OCI-M2 (cell line): ENCODE data around the gene MEX3C.

Experiments
- DNase-seq: peaks from one replicate; lab custom pipeline; 2025; ENCODE audit not compliant: unreplicated experiment; lab: John Stamatoyannopoulos, UW

Gene MEX3C

DNA sequence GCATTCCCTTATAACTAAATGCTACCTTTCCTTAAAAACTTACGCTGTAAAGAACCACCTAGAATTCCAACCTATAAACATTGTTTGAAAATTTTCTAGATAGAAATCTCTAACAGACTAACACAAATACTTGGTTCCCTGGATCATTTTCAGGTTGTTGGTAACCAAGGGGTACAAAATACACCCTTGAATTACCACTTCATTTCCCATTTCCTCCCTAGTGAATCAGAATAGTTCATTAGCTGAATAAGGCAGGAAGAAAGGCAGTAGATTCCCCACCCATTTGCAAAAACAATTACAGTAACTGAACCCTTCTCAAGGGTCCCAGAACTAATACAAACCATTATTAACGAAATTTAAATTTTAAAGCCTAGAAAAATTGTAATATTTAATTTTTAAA is 5.5 kb downstream of the MEX3C start:
- no peak for DNase-seq

DNA sequence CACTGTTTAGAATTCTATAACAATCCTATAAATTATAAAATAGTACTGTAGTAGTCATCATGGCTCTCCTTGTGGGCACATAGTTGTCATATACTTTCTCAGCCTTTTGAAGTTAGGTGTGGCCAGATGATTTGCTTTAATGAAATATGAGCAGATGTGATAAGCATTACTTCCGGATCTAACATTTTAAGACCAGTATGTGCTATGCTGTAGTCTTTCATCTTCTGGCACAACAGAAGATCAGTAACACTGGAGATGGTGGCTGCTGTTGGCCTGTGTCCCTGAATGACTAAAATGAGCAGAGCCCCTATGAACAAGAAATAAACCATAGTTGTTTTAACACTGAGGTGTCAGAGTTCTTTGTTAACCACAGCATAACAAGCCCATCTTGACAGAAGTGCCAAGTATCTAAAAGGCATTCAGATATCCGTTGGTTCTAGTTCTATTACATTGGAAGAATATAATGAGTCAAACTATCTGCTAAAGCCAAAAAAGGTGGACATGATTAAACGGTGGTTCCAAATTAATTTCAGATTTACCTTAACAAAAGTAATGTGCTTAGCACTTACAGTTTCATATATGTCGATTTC is 6.3 kb downstream of the MEX3C start:
- no peak for DNase-seq

DNA sequence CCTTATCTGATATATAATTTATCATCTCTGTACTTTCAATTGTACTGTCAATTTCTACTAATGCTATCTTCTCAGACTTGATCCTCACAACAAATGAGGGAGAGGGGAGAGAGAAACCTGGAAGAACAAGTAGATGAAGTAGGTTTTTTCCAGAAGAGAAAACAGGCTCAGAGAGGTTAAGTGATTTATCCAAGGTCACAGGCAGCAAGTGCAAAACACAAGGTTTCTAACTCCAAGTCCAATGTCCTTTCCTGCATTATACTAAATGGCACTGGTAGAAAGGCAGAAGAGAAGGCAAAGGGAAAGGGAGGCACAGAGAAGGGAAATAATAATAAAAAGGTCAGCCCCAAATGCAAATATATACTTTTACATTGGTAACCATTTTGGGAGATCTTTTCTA is 7.5 kb downstream of the MEX3C start:
- no peak for DNase-seq

DNA sequence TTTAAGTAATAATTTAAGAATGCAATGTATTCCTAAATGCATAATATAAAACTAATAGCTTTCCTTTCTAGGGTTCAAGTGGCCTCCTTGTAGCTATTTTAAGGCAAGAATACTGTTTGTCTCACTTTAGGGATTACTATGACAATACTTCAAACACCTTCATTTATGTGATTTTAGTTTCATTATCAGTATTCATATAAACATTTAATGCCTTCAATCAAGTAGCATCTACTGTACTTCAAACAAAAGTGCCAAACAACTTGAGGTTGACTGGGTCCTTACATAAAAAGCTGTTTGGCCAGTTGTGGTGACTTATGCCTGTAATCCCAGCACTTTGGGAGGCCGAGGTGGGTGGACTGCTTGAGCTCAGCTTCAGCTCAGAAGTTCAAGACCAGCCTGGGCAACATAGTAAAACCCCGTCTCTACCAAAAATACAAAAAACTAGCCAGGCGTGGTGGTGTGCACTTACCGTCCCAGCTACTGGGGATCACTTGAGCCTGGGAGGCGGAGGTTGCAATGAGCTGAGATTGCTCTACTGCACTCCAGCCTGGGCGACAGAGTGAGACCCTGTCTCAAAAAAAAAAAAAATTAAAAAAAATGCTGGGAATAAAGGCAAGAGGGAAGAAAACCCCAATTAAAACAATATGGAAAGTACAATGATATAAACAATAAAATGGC is 9.3 kb downstream of the MEX3C start:
- DNase-seq, result no peak

DNA sequence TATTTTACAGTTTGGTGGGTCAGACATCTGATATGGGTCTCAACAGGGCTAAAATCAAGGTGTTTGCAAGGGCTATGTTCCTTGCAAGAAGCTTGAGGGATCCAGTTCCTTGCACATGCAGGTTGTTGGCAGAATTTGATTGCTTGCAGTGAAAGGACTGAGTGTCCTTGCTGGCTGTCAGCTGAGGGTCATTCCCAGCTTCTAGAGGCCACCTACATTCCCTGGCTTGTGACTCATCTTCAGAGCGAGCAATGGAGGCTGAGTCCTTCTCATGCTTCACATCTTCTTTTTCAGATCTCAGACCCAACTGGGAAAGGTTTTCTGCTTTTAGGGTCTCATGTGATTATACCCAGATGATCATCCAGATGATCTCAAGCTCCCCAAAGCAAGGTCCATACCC is 12.4 kb downstream of the MEX3C start:
- no peak for DNase-seq

DNA sequence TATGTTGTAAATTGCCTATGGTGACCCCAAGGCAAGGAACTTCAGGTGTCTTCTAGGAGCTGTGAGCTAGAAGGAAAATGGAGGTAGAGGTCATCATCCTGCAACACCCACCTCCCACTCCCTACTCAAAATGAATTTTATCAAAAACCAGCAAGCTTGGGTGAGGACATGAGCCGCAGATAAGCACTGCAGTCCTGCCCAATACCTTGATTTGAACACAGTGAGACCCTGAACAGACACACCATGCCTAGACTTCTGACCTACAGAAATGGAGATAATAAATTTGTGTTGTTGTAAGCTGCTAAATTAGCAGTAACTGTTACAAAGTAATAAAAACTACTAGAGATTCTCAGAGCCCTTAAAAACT is 13.4 kb downstream of the MEX3C start:
- no peak for DNase-seq

DNA sequence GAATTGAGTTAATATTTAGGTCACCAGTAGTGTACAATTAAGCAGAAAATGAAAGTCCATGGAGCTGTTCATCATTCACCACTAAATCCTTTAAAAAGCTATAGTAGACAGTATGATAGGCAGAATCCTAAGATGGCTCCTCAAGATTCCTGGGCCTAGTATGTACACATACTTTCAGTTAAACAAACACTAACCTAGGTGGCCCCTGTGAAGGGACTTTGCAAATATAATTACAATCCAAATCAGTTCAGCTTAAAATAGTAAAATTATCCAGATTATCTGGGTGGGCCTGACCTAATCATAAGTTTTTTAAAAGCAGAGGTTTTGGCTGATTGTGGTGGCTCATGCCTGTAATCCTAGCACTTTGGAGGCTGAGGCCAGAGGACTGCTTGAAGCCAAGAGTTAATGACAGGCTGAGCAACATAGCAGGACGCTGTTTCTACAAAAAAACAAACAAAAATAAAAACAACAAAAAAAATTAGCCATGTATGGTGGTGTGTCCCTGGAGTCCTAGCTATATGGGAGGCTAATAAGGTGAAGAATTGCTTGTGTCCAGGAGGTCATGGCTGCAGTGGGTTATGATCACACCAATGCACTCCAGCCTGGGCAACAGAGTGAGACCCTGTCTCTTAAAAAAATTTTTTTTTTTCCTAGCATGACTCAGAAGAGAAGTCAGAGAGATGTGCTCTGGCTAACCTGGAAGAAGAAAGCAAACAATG is 13.9 kb downstream of the MEX3C start:
- DNase-seq, result no peak

DNA sequence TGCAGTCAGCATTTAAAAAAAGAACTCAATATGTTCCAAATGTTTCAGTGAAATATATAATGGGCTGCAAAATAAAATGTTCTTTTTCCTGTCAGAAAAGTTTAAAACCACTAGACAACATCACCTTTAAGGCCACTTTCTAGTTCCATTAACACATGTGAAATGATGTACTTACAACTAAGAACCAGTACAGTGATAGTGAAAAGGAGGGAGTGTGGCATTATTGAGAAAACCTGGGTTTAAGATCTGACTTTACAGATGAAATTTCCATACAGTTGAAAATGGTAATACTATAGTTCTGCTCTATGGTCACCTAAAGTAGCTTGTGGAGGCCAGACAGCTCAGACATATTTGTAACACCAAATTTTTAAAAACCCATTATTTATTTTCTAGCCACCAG is 14.7 kb downstream of the MEX3C start:
- no peak for DNase-seq

DNA sequence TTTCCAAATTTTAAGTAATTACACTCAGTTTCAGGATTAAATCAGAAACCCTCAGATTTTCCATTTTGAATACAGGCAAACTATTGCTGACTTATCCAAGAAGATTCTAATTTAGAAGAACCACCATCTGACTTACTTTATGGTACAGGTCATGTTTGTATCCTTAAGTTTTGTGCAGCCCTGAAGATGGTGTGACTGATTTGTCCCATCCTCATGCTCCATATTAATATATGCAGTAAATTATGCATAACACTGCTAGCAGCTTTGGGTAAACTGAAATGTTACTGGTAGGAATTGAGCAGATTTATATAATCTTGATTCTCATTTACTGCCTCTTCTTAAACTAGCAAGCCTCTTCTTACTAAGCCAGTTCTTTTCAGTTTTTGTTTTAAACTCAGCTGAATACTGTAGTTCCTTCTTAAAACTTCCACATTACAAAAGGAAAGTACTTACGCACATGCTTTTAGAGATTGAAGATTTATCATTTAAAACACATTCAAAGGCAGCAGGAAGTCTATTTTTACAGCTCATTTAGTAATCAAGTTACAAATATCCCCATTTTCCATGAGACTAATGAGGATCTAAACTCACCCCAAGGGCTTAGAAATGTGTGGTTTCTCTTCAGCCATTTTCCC is 25.7 kb downstream of the MEX3C start:
- no peak for DNase-seq

DNA sequence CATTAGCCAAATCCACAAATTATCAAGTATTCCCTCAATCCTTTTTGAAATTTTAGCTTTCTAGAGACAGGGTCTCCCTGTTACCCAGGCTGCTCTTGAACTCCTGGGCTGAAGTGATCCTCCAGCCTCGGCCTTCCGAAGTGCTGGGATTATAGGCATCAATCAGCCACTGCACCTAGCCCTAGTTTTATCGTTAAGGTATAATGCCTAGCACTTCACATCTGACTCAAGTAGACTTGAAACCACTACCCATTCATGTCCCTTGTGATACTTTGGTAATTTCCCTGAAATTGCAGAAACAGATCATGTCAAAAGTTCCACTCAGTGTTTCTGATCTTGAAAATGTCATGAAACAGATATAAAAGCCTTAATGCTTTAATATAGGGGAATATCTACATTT is 26.3 kb downstream of the MEX3C start:
- no peak for DNase-seq

DNA sequence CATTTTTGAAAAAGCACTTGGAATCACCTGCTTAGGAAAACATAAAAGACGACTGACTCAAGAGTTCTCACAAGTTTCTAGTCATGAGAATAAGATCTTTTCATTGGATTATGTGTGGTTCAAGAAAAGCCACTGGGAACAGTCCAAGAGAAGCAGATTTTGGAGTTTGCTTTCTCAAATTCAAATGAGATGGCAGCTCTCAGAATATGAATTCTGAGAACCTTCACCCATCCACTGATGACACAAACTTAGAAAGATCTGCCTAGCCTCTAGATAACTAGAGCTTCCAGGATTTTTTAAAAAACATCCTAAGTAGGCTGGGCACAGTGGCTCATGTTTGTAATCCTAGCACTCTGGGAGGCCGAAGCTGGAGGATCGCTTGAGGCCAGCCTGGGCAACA is 26.8 kb downstream of the MEX3C start:
- DNase-seq, result no peak

DNA sequence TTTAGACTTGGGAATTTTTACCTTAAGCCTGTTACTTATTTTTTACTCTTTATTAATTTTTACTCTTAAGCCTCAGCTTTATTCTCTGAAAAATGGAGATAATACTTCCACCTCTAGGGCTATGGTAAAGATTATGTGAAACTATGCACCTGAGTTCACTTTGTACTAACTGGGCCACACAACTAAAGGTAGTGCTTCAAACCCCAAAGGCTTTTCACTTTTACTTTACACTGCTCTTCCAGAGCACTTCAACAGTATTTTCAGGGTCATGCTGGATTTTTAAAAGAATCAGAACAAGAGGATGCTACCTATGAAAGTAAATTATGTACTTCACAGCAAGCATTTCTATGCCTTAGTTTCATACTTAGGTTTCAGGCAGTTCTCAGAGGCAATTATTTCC is 27.8 kb downstream of the MEX3C start:
- no peak for DNase-seq

DNA sequence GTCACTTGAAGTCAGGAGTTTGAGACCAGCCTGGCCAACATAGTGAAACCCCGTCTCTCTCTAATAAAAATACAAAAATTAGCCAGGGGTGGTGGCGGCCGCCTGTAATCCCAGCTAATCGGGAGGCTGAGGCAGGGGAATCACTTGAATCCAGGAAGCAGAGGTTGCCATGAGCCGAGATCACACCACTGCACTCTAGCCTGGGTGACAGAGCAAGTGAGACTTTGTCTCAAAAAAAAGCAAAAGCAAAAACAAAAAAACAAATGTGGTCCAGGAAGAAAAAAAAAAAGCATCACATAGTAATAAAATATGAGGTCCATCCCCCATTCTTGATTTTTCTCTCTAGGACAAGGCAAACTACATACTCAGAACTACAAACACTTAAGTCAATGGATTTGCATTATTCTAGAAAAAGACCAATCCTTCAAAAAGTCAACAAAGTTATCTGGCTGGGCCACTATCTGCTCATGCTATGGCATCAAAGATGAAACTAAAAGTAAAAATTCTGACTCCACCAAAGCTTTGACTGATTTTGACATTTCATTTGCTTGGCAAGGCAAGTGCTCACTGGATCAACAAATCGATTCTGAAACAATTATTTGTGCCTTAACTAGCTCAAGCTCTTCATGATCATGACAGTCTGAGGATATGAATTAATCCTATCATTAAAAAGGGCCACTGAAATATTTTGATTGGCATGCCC is 28.4 kb downstream of the MEX3C start:
- DNase-seq, result no peak

DNA sequence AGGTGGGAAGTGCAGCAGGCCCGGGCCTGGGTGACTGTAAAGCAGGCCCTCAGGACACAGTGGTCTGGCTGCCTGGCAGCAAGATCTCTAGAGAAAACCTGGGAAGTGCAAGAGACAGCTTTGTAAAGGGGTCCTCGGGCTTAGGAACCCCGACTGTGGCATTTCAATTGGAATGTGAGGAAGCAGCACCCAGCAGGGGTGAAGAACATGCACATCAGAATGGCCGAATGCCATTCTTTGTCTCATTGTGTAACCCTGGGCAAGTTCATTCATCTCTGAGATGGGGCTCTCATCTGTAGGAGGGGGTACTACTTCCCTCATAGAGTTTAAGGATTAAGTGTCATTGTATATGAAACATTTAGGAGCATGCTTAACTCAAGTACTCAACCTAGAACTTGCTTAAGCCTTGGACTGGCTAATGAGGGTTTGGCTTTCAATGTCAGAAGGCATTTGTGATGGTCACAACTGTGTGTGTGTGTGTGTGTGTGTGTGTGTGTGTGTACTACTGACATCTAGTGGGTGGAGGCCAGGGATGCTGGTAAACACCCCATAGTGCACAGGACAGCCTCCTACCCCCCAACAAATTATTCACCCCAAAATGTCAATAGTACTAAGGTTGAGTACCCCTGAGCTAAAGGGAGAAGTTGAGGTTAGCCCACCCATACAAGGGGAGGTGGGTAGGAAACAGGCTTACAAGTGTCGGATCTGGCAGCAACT is 29.3 kb downstream of the MEX3C start:
- DNase-seq, result no peak

DNA sequence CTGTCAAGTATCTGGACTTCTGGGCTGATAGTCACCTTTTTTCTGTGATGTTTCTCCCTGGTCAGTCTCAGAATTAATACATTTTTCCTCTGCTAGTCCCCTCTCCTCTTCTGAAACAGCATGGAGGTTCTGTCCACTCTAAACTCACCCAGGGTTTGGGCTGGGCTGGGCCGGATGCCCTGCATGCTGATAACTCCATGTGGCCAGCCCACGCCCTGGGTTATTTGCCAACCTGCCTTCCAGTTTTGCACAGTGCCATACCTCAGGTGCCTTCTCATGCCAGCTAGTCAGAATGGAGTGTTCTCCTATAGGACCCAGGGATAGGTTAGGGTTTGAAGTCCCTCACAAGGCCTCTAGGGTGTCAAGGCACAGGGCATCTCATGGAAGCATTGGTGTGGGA is 32.2 kb downstream of the MEX3C start:
- no peak for DNase-seq

DNA sequence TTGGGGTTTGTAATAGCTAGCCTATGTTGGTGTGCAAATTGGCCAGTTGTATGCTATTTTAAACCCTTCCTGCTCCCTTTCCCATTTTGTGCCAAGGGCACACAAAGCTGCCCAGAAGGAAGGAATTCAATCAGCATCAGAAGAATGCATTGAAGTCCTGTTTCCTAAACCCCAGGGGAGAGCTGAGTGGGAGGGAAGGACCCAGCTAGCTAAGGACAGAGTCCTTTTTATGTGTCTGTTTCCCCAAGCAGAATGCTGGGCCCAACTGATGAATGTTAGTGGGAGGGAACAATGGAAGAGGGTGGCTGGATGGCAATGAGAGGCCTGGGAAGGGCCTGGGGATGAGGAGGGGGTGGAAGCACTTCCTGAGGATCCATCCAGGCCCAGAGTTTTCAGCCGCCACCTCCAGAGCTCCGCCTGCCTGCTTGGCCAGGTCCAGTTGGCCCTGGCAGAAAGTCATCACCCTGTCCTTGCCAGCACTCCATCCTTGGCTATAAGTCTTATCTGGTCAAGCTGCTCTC is 32.7 kb downstream of the MEX3C start:
- no peak for DNase-seq

DNA sequence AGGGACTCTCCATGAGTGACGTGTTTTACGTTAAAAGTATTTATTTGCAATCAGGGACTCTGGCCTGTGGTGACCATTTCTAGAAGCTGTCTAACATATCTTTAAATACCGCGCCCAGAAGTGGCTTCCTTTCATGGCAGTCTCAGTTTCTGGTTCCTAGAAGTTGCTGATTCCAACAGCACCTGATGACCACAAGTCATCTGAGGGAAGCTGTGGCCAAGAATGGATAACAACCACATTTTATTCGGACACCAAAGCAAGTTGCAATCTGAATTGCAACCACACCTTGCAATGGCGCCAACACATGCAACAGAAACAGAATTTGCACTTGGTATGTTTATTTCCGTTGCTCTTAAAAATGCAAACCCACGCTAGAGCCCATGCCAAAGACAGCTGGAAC is 33.1 kb downstream of the MEX3C start:
- DNase-seq, result no peak

DNA sequence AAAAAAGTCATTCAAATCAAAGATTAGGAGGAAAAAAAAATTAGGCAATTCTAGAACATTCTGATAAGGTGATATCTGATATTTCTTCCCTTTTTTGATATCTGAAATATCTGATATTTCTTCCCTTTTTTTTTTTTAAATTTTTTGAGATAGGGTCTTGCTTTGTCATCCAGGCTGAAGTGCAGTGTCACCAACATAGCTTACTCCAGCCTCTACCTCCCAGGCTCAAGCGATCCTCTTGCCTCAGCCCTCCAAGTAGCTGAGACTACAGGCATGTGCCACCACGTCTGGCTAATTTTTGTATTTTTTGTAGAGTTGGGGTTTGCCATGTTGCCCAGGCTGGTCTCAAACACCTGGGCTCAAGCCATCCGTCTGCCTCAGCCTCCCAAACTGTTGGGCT is 33.9 kb downstream of the MEX3C start:
- DNase-seq, result no peak

DNA sequence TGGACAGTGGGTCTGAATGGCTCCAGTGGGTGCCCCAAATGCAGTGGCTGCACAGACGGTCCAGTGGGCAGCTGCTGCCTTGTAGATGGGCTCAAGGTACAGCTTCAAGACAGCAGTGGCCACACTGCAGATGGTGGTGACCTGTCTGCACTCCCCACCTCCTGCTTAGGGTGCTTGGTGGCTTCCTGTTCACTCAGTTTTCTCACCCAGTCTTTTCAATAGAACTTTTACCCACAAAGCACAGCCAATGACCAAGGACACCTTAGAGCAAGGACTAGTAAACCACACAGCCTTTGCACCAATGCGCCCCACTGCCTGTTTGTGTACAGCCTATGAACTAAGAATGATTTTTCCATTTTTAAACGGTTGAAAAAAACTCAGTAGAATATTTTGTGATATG is 34.9 kb downstream of the MEX3C start:
- DNase-seq, result no peak

DNA sequence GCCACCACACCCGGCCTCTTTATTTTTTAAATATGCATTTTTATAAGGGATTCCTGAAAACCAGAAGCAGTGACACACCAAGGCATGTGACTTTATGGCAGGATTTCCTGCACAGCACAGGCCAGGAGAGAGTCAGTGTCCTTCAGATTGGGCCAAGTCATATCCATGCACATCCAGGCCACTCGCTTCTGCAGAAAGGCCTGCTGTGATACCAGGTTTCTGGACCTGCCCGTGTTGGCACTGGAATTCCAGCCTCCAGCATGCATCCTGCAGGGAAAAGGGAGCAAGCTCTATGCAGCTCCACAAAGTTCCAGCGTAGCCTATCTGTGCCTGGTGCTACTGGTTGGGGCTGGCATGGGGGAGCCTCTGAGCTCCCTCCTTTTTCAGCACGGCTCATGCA is 36.8 kb downstream of the MEX3C start:
- no peak for DNase-seq

DNA sequence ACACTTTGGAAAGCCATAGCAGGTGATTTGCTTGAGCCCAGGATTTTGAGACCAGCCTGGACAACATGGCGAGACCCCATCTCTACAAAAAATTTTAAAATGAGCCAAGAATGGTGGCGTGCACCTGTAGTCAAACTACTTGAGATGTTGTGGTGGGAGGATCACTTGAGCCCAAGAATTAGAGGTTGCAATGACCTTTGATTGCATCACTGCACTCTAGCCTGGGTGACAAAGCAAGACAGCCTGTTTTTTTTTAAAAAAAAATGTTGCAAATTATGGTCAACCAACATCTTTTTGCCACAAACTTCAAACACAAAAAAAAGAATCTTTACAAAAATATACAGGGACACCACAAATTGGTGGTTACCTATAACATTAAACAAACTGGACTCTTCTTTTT is 40.3 kb downstream of the MEX3C start:
- DNase-seq, result no peak
